Esophagus muscularis mucosa (tissue), 4 donors: ENCODE data around the gene CTDSPL2. TPM values are rescaled to one million over a fixed set of nuclear protein-coding genes. Genes with fewer than 3 reads are reported as not detected.
"Not testable (repeated sequence)": the region's sequence is repeated elsewhere in the genome, so short reads cannot be mapped to it uniquely, and the experiment has no call there.

Experiments
- DNase-seq: peaks from one replicate; pipeline ENCODE4 v3.0.0-alpha.2; 2017; ENCODE audit errors: extremely low spot score
- H3K27ac ChIP-seq, 4 donors: fragments of 200-600 bp; sonication (generic); replicated peaks in 1 of 4; 1 replicate in 3 of 4; 2 replicates in 1 of 4; pipeline ENCODE4 v1.5.1; 2016 to 2019; ENCODE audit warnings: mild to moderate bottlenecking in 1 of 4
- H3K27me3 ChIP-seq, 4 donors: fragments of 200-600 bp; sonication (generic); one replicate each; pipeline versions ENCODE4 v1.5.1 to v1.6.0; 2016 to 2019
- H3K36me3 ChIP-seq, 4 donors: fragments of 200-600 bp; sonication (generic); one replicate each; pipeline ENCODE4 v1.5.1; 2016 to 2019
- H3K4me1 ChIP-seq, 4 donors: fragments of 200-600 bp; sonication (generic); one replicate each; pipeline ENCODE4 v1.5.1; 2016 to 2019
- H3K4me3 ChIP-seq, 4 donors: fragments of 200-600 bp; sonication (generic); 1 replicate in 2 of 4; 2 replicates in 2 of 4; pipeline ENCODE4 v1.5.1; 2016 to 2019; ENCODE audit warnings: mild to moderate bottlenecking in 4 of 4, moderate library complexity in 1 of 4
- H3K9me3 ChIP-seq, 4 donors: fragments of 200-600 bp; sonication (generic); 1 replicate in 3 of 4; 2 replicates in 1 of 4; pipeline ENCODE4 v1.5.1; 2016 to 2019
- EP300 ChIP-seq: sonication (generic); formaldehyde crosslinking; IDR thresholded peaks from one replicate; pipeline ENCODE4 v1.6.1; 2017; ENCODE audit warnings: antibody characterized with exemption
- POLR2A ChIP-seq: fragments of 450-650 bp; IDR thresholded peaks from one replicate; pipeline ENCODE4 v1.6.1; 2017; ENCODE audit warnings: antibody characterized with exemption, moderate library complexity, mild to moderate bottlenecking, low read depth
- POLR2AphosphoS5 ChIP-seq, 2 donors: sonication (generic); formaldehyde crosslinking; IDR thresholded peaks; one replicate each; pipeline ENCODE4 v1.6.1; 2017; ENCODE audit warnings: antibody characterized with exemption in 2 of 2
- WGBS: methylation state at CpG from one replicate; pipeline ENCODE4 v1.1.5; 2018; 5-methylcytosine and 5-hydroxymethylcytosine counted together
- intact Hi-C: fragments of 100-400 bp; cut with DNase I; formaldehyde crosslinking; loops from one replicate; pipeline ENCODE4 v1.15.1; 2023
- total RNA-seq, 4 donors: library from RNA; depleted of rRNA; stranded (reverse); fragments of >200 nt; gene quantifications; one replicate each; pipeline versions ENCODE4 v1.1.0 to v1.2.1, GENCODE V29; 2016
- TF ChIP-seq, protein P1 (sequence below), 3 experiments: fragments of 200-600 bp in 2 of 3; fragments of 450-650 bp in 1 of 3; sonication (generic) in 2 of 3; IDR thresholded peaks; one replicate each; pipeline ENCODE4 v1.5.1; 2017 to 2019; ENCODE audit warnings: antibody characterized with exemption in 3 of 3, mild to moderate bottlenecking in 2 of 3, moderate library complexity in 1 of 3

CTDSPL2 gene
- total RNA-seq, 4 donors from 2014 or later, result 28.8 to 46.4 (median 43.8) TPM

DNA sequence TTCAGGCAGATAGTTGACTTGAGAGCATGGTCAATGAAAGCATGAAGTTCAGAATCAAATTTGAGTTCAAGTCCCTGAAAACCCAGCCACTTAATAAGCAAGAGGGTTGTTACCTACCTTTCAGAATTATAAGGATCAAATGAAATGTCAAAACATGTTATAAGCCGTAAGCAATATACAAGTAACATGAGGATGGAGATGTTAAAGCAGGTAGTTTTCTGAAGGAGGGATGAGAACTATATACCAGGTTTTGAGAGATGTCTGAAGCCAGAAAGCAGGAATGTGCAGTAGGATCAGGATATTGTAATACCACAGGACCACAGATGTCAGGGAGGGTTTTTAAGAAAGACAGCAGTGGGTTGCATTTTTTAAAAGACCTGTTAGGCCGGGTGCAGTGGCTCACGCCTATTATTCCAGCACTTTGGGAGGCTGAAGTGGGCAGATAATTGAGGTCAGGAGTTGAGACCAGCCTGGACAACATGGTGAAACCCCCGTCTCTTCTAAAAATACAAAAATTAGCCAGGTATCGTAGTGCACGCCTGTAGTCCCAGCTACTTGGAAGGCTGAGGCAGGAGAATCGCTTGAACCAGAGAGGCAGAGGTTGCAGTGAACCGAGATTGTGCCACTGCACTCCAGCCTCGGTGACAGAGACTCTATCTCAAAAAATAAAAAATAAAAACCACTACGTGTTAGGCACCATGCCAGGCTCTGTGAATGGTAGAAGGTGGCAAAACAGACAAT is 102.6 kb downstream of the CTDSPL2 start:
- no peaks in the 10 kb centered on the region for H3K9me3 ChIP-seq
- H3K27me3 ChIP-seq, result no peaks in the 10 kb centered on the region
- TF ChIP-seq EP300 (no peak), POLR2AphosphoS5 (IDR thresholded peaks at IDR 0.05) (no peak), POLR2A (no peak)
- TF ChIP-seq, protein P1, sequence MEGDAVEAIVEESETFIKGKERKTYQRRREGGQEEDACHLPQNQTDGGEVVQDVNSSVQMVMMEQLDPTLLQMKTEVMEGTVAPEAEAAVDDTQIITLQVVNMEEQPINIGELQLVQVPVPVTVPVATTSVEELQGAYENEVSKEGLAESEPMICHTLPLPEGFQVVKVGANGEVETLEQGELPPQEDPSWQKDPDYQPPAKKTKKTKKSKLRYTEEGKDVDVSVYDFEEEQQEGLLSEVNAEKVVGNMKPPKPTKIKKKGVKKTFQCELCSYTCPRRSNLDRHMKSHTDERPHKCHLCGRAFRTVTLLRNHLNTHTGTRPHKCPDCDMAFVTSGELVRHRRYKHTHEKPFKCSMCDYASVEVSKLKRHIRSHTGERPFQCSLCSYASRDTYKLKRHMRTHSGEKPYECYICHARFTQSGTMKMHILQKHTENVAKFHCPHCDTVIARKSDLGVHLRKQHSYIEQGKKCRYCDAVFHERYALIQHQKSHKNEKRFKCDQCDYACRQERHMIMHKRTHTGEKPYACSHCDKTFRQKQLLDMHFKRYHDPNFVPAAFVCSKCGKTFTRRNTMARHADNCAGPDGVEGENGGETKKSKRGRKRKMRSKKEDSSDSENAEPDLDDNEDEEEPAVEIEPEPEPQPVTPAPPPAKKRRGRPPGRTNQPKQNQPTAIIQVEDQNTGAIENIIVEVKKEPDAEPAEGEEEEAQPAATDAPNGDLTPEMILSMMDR (IDR thresholded peaks at IDR 0.05), result no peak
- peaks cover 1 to 5% (median 2%) of the 10 kb centered on the region in 4 donors for H3K4me1 ChIP-seq
- no peak overlapping the region for H3K4me3 ChIP-seq
- 85% methylated on average over 10 of the region's 10 CpGs for WGBS
- intact Hi-C loops, result no loop called here
- H3K27ac ChIP-seq, result no peak overlapping the region
- no peak for DNase-seq
- H3K36me3 ChIP-seq, result peaks cover 0 to 32% (median 6%) of the 10 kb centered on the region in 4 donors

DNA sequence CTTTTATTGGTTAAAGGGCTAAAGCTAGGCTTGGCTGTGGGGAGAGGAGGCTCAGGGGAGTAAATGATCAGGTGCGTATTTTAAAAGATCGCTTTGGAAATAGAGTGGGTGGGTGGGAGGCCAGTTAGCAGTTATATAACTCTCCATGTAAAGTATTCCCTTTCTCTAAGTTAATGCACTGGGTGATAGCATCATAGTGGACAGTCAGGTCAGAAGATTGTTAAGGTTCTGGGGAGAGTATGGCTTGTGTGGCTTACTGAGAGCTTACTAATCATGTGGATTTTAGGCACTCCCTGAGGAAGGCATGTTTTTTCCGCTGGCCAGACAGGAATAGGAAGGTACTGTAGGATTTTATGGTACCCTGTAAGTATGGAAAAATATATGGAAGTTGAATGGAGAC is 103.2 kb downstream of the CTDSPL2 start:
- 99% methylated on average over 3 of the region's 3 CpGs for WGBS
- no peaks in the 10 kb centered on the region for H3K27me3 ChIP-seq
- H3K9me3 ChIP-seq, result no peaks in the 10 kb centered on the region
- no peak for DNase-seq
- TF ChIP-seq POLR2A, result no peak
- no peak for TF ChIP-seq POLR2AphosphoS5 (IDR thresholded peaks at IDR 0.05)
- TF ChIP-seq, protein P1 (IDR thresholded peaks at IDR 0.05), result no peak
- TF ChIP-seq EP300, result no peak
- H3K27ac ChIP-seq, result no peak overlapping the region
- no peak overlapping the region for H3K4me3 ChIP-seq
- peaks cover 0 to 29% (median 5%) of the 10 kb centered on the region in 4 donors for H3K36me3 ChIP-seq
- H3K4me1 ChIP-seq, result peaks cover 8 to 11% (median 8%) of the 10 kb centered on the region in 4 donors
- intact Hi-C loops, result no loop called here

DNA sequence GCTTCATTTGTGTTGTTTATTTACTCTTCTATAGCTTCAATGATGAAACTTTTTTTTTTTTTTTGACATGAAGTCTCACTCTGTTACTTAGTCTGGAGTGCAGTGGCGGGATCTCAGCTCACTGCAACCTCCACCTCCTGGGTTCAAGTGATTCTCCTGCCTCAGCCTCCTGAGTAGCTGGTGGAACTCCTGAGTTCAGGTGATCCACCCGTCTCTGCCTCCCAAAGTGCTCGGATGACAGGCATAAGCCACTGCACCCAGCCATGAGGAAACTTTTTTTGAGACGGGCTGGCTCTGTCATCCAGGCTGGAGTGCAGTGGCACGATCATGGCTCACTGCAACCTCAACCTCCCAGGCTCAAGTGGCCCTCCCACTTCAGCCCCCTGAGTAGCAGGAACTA is 104.8 kb downstream of the CTDSPL2 start:
- Histone ChIP-seq H3K4me1 (peaks cover 10 to 17% (median 13%) of the 10 kb centered on the region in 4 donors), H3K36me3 (peaks cover 0 to 29% (median 5%) of the 10 kb centered on the region in 4 donors)
- DNase-seq, H3K27me3 ChIP-seq, intact Hi-C loops, H3K9me3 ChIP-seq, H3K27ac ChIP-seq, H3K4me3 ChIP-seq: not testable (repeated sequence)
- WGBS, result 93% methylated on average over 4 of the region's 5 CpGs

DNA sequence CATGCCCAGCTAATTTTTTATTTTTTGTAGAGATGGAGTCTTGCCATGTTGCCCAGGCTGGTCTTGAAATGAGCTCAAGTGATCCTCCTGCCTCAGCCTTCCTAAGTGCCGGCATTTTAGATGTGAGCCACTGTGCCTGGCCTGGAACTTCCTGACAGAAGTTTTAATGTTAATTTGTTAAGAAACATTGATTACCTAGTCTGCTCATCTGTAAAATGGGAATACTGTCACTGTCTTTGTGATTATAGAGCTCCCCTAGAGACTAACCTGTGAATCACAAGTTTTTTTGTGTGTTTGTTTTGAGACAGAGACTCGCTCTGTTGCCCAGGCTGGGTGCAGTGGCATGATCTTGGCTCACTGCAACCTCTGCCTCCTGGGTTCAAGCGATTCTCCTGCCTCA is 105.3 kb downstream of the CTDSPL2 start:
- intact Hi-C loops, result no loop called here
- 92% methylated on average over 3 of the region's 3 CpGs for WGBS
- Histone ChIP-seq H3K9me3 (no peaks in the 10 kb centered on the region), H3K4me1 (peaks cover 10 to 19% (median 14%) of the 10 kb centered on the region in 4 donors), H3K36me3 (peaks cover 0 to 29% (median 5%) of the 10 kb centered on the region in 4 donors), H3K27ac (no peak overlapping the region), H3K27me3 (no peaks in the 10 kb centered on the region), H3K4me3 (no peak overlapping the region)
- no peak for DNase-seq
- TF ChIP-seq EP300 (no peak), POLR2A (no peak), POLR2AphosphoS5 (IDR thresholded peaks at IDR 0.05) (no peak)
- TF ChIP-seq, protein P1 (IDR thresholded peaks at IDR 0.05), result no peak

DNA sequence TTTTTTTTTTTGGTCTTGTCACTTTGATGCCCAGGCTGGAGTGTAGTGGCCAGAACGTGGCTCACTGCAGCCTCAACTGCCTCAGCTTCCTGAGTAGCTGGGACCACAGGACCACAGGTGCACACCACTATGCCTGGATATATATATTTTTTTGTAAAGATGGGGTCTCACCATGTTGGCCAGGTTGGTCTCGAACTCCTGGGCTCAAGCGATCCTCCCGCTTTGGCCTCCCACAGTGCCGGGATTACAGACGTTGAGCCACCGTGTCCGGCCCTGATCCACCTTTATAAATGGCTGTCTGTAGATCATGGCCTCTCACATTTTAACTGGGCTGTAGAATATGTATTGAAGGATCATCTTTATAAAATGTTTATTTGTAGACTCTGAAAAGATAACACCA is 107.7 kb downstream of the CTDSPL2 start:
- DNase-seq, result no peak
- peaks cover 22 to 36% (median 33%) of the 10 kb centered on the region in 4 donors for H3K4me1 ChIP-seq
- peaks cover 4 to 36% (median 12%) of the 10 kb centered on the region in 4 donors for H3K36me3 ChIP-seq
- 93% methylated on average over 8 of the region's 8 CpGs for WGBS
- intact Hi-C loops, result loop anchor here (5.0 kb wide), 1 partner anchor 108 kb away; the partner anchor contains the start of gene CTDSPL2
- H3K4me3 ChIP-seq, result peak overlapping the region in 2 of 4 donors; percentile 79 to 99
- H3K9me3 ChIP-seq, result no peaks in the 10 kb centered on the region
- no peak for TF ChIP-seq EP300
- TF ChIP-seq POLR2A, result no peak
- no peak for TF ChIP-seq POLR2AphosphoS5 (IDR thresholded peaks at IDR 0.05)
- H3K27me3 ChIP-seq, result no peaks in the 10 kb centered on the region
- peak overlapping the region in 2 of 4 donors; percentile 93 to 99 for H3K27ac ChIP-seq
